KMS-11 (cell line): ENCODE measurements around the gene OR2AE1.

Source experiments
- H2AFZ ChIP-seq: fragments of 200-600 bp; sonication (generic); 2 replicates; pipeline ENCODE4 v1.6.1; 2016; ENCODE audit warnings: antibody characterized with exemption, mixed run types, low read depth
- H3K27ac ChIP-seq: fragments of 200-600 bp; sonication (generic); 2 replicates; pipeline ENCODE4 v1.6.1; 2016; ENCODE audit warnings: mild to moderate bottlenecking, mixed run types
- H3K27me3 ChIP-seq: fragments of 200-600 bp; sonication (generic); 2 replicates; pipeline ENCODE4 v1.6.1; 2017; ENCODE audit warnings: mild to moderate bottlenecking, low read depth, mixed run types, moderate library complexity; ENCODE audit not compliant: insufficient read depth
- H3K36me3 ChIP-seq: fragments of 200-600 bp; sonication (generic); 2 replicates; pipeline ENCODE4 v1.6.1; 2017; ENCODE audit warnings: mild to moderate bottlenecking, mixed run types; ENCODE audit not compliant: insufficient read depth
- H3K4me1 ChIP-seq: fragments of 200-600 bp; sonication (generic); 2 replicates; pipeline ENCODE4 v1.6.1; 2016; ENCODE audit warnings: mild to moderate bottlenecking, low read depth, mixed run types; ENCODE audit not compliant: poor library complexity, severe bottlenecking
- H3K4me2 ChIP-seq: fragments of 200-600 bp; sonication (generic); 2 replicates; pipeline ENCODE4 v1.7.0; 2016; ENCODE audit warnings: mild to moderate bottlenecking, mixed run types
- H3K4me3 ChIP-seq: fragments of 200-600 bp; sonication (generic); IDR thresholded peaks from 2 replicates; pipeline ENCODE4 v1.6.1; 2017; ENCODE audit warnings: low read depth, low read length, mixed read lengths; ENCODE audit not compliant: insufficient read depth
- H3K79me2 ChIP-seq: fragments of 200-600 bp; sonication (generic); 2 replicates; pipeline ENCODE4 v1.6.1; 2016; ENCODE audit warnings: low read depth, mixed run types; ENCODE audit not compliant: insufficient read depth
- H3K9ac ChIP-seq: fragments of 200-600 bp; sonication (generic); 2 replicates; pipeline ENCODE4 v1.6.1; 2016; ENCODE audit warnings: mild to moderate bottlenecking, mixed run types
- H4K20me1 ChIP-seq: fragments of 200-600 bp; sonication (generic); 2 replicates; pipeline ENCODE4 v1.6.1; 2016; ENCODE audit warnings: mild to moderate bottlenecking, mixed run types; ENCODE audit not compliant: insufficient read depth
- TF ChIP-seq, protein P1 (sequence below): fragments of 200-600 bp; sonication (generic); conservative IDR thresholded peaks from 2 replicates; pipeline ENCODE4 v1.6.1; 2017; ENCODE audit warnings: low read depth, mild to moderate bottlenecking, antibody characterized with exemption, low read length, moderate library complexity, mixed read lengths

The OR2AE1 gene

DNA sequence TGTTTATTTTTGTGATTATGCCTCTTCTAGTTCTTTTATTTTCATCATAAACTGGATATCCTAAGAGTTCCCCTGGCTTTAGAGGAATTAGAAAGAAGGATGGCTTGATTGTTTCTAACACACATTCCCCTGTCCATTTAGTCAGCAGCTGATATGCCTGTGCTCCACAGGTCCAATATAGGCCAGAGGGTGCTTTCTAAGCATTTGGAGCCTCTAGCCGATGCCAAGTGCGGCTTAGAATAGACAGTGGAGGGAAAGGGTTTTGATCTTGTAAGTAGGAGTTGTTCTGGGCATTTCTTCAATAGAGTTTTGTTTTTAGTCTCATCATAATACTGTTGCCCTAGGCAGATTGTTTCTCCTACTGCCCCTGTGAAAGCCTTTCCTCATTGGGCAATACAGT lies 42.5 kb downstream of the OR2AE1 start:
- H2AFZ ChIP-seq = no peak overlapping the region
- no peaks in the 10 kb centered on the region for H3K79me2 ChIP-seq
- H4K20me1 ChIP-seq = no peaks in the 10 kb centered on the region
- H3K4me1 ChIP-seq = no peaks in the 10 kb centered on the region
- TF ChIP-seq, protein P1, sequence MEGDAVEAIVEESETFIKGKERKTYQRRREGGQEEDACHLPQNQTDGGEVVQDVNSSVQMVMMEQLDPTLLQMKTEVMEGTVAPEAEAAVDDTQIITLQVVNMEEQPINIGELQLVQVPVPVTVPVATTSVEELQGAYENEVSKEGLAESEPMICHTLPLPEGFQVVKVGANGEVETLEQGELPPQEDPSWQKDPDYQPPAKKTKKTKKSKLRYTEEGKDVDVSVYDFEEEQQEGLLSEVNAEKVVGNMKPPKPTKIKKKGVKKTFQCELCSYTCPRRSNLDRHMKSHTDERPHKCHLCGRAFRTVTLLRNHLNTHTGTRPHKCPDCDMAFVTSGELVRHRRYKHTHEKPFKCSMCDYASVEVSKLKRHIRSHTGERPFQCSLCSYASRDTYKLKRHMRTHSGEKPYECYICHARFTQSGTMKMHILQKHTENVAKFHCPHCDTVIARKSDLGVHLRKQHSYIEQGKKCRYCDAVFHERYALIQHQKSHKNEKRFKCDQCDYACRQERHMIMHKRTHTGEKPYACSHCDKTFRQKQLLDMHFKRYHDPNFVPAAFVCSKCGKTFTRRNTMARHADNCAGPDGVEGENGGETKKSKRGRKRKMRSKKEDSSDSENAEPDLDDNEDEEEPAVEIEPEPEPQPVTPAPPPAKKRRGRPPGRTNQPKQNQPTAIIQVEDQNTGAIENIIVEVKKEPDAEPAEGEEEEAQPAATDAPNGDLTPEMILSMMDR = no peak
- H3K27me3 ChIP-seq = no peaks in the 10 kb centered on the region
- H3K4me3 ChIP-seq = no peak overlapping the region
- no peak overlapping the region for H3K27ac ChIP-seq
- H3K9ac ChIP-seq = no peak overlapping the region
- no peaks in the 10 kb centered on the region for H3K36me3 ChIP-seq
- no peak overlapping the region for H3K4me2 ChIP-seq

DNA sequence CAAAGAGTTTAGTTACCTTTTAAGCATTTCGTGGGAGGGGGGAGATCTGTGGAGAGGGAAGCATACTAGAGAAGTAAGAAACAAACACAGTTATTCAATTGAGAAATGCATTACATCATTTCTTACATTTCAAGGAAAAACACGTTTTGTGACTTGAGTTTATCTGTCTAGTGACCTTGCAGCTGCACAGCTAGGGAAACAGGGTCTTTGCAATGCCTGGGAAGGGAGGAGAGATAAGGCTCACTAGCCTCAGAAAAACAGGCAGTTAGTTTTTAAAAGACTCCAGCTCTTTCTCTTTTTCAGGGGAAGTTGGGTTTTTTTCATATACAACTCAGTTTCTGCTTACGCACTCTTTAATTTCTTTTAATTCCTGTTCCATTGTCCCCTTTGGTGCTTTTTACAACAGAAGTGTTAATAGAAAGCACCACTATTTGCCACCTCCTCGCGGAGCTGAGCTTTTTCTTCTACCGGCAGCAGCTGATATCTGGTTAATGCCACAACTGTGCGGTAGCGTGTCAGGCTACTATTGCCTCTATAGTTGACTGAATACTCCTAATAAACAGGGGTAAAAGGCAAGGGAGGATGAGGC lies 43.5 kb downstream of the OR2AE1 start:
- H4K20me1 ChIP-seq = no peaks in the 10 kb centered on the region
- no peak overlapping the region for H2AFZ ChIP-seq
- no peak overlapping the region for H3K9ac ChIP-seq
- H3K79me2 ChIP-seq = no peaks in the 10 kb centered on the region
- no peaks in the 10 kb centered on the region for H3K4me1 ChIP-seq
- TF ChIP-seq, protein P1 = no peak
- no peak overlapping the region for H3K4me2 ChIP-seq
- no peaks in the 10 kb centered on the region for H3K36me3 ChIP-seq
- H3K4me3 ChIP-seq = no peak overlapping the region
- H3K27ac ChIP-seq = no peak overlapping the region
- no peaks in the 10 kb centered on the region for H3K27me3 ChIP-seq

DNA sequence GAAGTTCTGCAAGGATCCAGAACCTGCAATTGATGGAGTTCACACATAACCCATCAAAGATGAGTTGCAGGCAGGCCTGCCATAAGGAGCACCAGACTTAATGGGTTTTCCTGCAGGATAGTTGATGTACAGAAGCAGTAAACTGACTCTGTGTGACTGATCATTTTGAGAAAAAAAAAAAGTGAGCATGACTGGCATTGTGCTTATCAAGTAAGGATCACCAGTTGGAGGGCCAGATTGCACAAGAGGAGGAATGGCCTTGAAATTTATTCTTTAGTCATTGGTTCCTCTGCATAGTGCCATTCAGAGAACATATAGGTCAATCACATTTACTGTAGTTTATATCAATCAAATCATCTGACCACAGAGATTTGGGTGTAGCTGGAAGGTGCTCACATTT lies 45.2 kb downstream of the OR2AE1 start:
- H3K36me3 ChIP-seq = no peaks in the 10 kb centered on the region
- H3K27ac ChIP-seq = no peak overlapping the region
- H3K4me3 ChIP-seq = no peak overlapping the region
- TF ChIP-seq, protein P1 = no peak
- no peaks in the 10 kb centered on the region for H4K20me1 ChIP-seq
- no peak overlapping the region for H3K9ac ChIP-seq
- H3K4me1 ChIP-seq = no peaks in the 10 kb centered on the region
- no peak overlapping the region for H2AFZ ChIP-seq
- no peaks in the 10 kb centered on the region for H3K79me2 ChIP-seq
- no peaks in the 10 kb centered on the region for H3K27me3 ChIP-seq
- no peak overlapping the region for H3K4me2 ChIP-seq

DNA sequence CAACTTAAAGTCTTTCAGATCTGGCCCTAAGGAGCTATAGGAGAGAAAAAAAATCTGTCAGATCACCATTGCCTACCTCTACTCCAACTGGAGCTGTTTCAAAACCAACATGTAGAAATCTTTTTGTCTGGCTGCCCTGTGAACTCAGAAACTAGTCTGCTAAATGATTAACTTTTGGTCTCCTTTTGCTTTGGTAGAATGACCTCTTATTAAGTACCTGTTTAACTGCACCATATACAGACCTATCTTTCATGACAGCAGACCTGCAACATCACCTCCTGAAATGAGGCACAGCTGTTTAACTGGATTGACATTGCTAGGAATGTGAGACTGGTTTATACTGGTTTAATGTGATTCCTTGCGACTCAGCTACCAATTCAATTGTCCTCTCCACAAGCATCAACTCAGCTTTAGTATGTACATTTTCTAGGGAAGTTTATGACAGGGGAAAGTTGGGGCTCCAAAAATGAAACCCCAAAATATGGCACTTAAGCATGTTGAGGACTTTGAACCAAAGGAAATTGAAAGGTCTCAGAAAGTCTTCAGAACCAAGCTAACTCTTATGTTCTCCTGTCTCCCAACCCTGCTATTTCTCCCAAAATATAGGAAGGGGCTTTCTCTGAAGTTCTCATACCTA lies 47.2 kb downstream of the OR2AE1 start:
- H3K27me3 ChIP-seq = no peaks in the 10 kb centered on the region
- TF ChIP-seq, protein P1 = no peak
- H2AFZ ChIP-seq = no peak overlapping the region
- no peaks in the 10 kb centered on the region for H3K4me1 ChIP-seq
- no peak overlapping the region for H3K27ac ChIP-seq
- H3K4me3 ChIP-seq = no peak overlapping the region
- no peaks in the 10 kb centered on the region for H4K20me1 ChIP-seq
- H3K79me2 ChIP-seq = no peaks in the 10 kb centered on the region
- no peak overlapping the region for H3K4me2 ChIP-seq
- H3K9ac ChIP-seq = no peak overlapping the region
- H3K36me3 ChIP-seq = no peaks in the 10 kb centered on the region
